HG02571 (cell line): ENCODE data around the gene PJA1.
A peak's percentile ranks its signal among the peaks of the same experiment; 100 is the strongest.

Source experiments
- ATAC-seq: cut with Tn5 transposase; IDR thresholded peaks from one replicate; pipeline ENCODE4 v1.9.1; 2021; ENCODE audit warnings: mild to moderate bottlenecking, moderate library complexity; ENCODE audit not compliant: unreplicated experiment

The PJA1 gene

GRCh38 chrX:69173906-69174305, 8.7 kb upstream of the PJA1 start:
- ATAC-seq: no peak

GRCh38 chrX:69172937-69173336, 7.7 kb upstream of the PJA1 start:
- no peak for ATAC-seq

- ATAC-seq: no peak
Measured at GRCh38 chrX:69170319-69170718, 5.1 kb upstream of the PJA1 start.

- peak; percentile 53 for ATAC-seq
Measured at GRCh38 chrX:69163936-69164741, 1.1 kb downstream of the PJA1 start.

- no peak for ATAC-seq
Measured at GRCh38 chrX:69162361-69162865, 2.8 kb downstream of the PJA1 start.

GRCh38 chrX:69161786-69162349, 3.4 kb downstream of the PJA1 start:
- no peak for ATAC-seq

- no peak for ATAC-seq
Measured at GRCh38 chrX:69161371-69161770, 3.9 kb downstream of the PJA1 start.

- ATAC-seq: peak; percentile 78
Measured at GRCh38 chrX:69158166-69158980, 6.9 kb downstream of the PJA1 start.

GRCh38 chrX:69156638-69157037, 8.6 kb downstream of the PJA1 start:
- ATAC-seq: no peak

- ATAC-seq: no peak
Measured at GRCh38 chrX:69155786-69156520, 9.3 kb downstream of the PJA1 start.

- ATAC-seq: no peak
Measured at GRCh38 chrX:69154051-69154450, 11.2 kb downstream of the PJA1 start.

GRCh38 chrX:69153060-69153730, 12.1 kb downstream of the PJA1 start:
- no peak for ATAC-seq

- no peak for ATAC-seq
Measured at GRCh38 chrX:69152417-69152841, 12.8 kb downstream of the PJA1 start.

GRCh38 chrX:69151866-69152284, 13.4 kb downstream of the PJA1 start:
- no peak for ATAC-seq

GRCh38 chrX:69150281-69150960, 14.8 kb downstream of the PJA1 start:
- ATAC-seq: no peak

- no peak for ATAC-seq
Measured at GRCh38 chrX:69149466-69150280, 15.6 kb downstream of the PJA1 start.

- ATAC-seq: no peak
Measured at GRCh38 chrX:69148946-69149345, 16.3 kb downstream of the PJA1 start.

- no peak for ATAC-seq
Measured at GRCh38 chrX:69146739-69147138, 18.5 kb downstream of the PJA1 start.

- ATAC-seq: no peak
Measured at GRCh38 chrX:69145714-69146113, 19.5 kb downstream of the PJA1 start.
